ENCODE results near the gene SYTL2. TPM values are rescaled to one million over a fixed set of nuclear protein-coding genes. Genes with fewer than 3 reads are reported as not detected.

The SYTL2 gene
- total RNA-seq, 2 experiments from 2014 or later, result 9.5 to 11.2 TPM

DNA sequence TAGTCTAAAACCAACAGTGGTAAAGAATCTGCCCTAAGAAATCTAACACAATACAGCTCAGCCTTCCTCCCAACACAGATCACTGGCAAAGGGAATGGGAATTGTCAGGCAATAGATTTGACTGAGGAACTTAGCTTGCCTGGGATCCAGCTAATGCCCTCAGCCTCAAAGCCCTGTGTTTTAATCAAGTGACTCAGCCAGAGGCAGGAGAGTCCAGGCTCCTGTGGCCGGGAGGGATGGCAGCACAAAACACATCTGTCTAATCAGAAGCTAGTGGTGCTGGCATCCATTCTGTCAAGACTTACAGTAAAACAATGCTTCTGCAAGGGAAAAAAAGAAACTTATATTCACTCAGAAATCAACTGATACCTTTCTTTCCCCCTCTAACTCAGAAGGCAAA lies 5.6 kb downstream of the SYTL2 start:
- TF ChIP-seq, protein P1, sequence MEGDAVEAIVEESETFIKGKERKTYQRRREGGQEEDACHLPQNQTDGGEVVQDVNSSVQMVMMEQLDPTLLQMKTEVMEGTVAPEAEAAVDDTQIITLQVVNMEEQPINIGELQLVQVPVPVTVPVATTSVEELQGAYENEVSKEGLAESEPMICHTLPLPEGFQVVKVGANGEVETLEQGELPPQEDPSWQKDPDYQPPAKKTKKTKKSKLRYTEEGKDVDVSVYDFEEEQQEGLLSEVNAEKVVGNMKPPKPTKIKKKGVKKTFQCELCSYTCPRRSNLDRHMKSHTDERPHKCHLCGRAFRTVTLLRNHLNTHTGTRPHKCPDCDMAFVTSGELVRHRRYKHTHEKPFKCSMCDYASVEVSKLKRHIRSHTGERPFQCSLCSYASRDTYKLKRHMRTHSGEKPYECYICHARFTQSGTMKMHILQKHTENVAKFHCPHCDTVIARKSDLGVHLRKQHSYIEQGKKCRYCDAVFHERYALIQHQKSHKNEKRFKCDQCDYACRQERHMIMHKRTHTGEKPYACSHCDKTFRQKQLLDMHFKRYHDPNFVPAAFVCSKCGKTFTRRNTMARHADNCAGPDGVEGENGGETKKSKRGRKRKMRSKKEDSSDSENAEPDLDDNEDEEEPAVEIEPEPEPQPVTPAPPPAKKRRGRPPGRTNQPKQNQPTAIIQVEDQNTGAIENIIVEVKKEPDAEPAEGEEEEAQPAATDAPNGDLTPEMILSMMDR (IDR thresholded peaks at IDR 0.05), result no peak
- DNase-seq (no peak), ATAC-seq (no peak)
- no peaks in the 10 kb centered on the region for H3K9me3 Mint-ChIP-seq
- ChIA-PET POLR2A (no interaction called here), CTCF (interaction anchor here (0.9 to 1.1 kb wide), 3 partner anchors 61 to 110 kb away, joined by 3 read pairs; no protein-coding TSS in a partner anchor)
- no peak overlapping the region for H3K4me3 Mint-ChIP-seq
- H3K4me1 Mint-ChIP-seq (ENCODE audit: low read depth), result peaks cover 29% of the 10 kb centered on the region
- no peak overlapping the region for H3K27ac Mint-ChIP-seq
- no peaks in the 10 kb centered on the region for H3K36me3 Mint-ChIP-seq (ENCODE audit: low read depth)
- intact Hi-C loops (cut with micrococcal nuclease), result no loop called here
- no peaks in the 10 kb centered on the region for H3K27me3 Mint-ChIP-seq

DNA sequence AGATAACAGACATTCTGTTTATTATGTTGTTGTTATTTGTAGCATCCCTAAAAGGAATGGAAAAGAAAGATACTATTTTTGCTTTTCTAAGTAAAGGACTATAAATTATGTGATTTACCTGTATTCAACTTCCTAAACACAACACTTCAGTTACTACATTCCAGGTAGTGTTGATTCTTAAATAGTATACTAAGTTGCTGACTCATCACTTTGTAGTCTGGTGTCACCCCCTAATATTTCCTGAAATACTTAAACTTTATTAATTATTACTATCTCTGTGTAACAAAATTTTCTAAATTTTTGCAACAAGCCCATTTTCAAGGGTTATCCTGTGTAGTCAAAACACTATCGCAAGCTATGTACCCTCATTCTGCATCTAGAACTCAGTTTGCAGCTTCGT lies 7.0 kb downstream of the SYTL2 start:
- H3K4me3 Mint-ChIP-seq, result no peak overlapping the region
- CTCF ChIA-PET, result no interaction called here
- TF ChIP-seq, protein P1 (IDR thresholded peaks at IDR 0.05), result no peak
- POLR2A ChIA-PET, result no interaction called here
- no peaks in the 10 kb centered on the region for H3K9me3 Mint-ChIP-seq
- no peak overlapping the region for H3K27ac Mint-ChIP-seq
- no peaks in the 10 kb centered on the region for H3K36me3 Mint-ChIP-seq (ENCODE audit: low read depth)
- peaks cover 23% of the 10 kb centered on the region for H3K4me1 Mint-ChIP-seq (ENCODE audit: low read depth)
- intact Hi-C loops (cut with micrococcal nuclease), result no loop called here
- DNase-seq (no peak), ATAC-seq (no peak)
- H3K27me3 Mint-ChIP-seq, result no peaks in the 10 kb centered on the region

GRCh38 chr11:85803303-85803702 lies 7.6 kb downstream of the SYTL2 start:
- Mint-ChIP-seq H3K27me3 (no peaks in the 10 kb centered on the region), H3K27ac (no peak overlapping the region), H3K4me1 (ENCODE audit: low read depth) (peaks cover 20% of the 10 kb centered on the region), H3K36me3 (ENCODE audit: low read depth) (no peaks in the 10 kb centered on the region), H3K9me3 (no peaks in the 10 kb centered on the region), H3K4me3 (no peak overlapping the region)
- TF ChIP-seq, protein P1 (IDR thresholded peaks at IDR 0.05), result no peak
- DNase-seq (no peak), ATAC-seq (no peak)
- intact Hi-C loops (cut with micrococcal nuclease), result no loop called here
- ChIA-PET POLR2A (no interaction called here), CTCF (no interaction called here)

GRCh38 chr11:85801527-85801926 lies 9.4 kb downstream of the SYTL2 start:
- ATAC-seq, result no peak
- H3K4me3 Mint-ChIP-seq, result no peak overlapping the region

DNA sequence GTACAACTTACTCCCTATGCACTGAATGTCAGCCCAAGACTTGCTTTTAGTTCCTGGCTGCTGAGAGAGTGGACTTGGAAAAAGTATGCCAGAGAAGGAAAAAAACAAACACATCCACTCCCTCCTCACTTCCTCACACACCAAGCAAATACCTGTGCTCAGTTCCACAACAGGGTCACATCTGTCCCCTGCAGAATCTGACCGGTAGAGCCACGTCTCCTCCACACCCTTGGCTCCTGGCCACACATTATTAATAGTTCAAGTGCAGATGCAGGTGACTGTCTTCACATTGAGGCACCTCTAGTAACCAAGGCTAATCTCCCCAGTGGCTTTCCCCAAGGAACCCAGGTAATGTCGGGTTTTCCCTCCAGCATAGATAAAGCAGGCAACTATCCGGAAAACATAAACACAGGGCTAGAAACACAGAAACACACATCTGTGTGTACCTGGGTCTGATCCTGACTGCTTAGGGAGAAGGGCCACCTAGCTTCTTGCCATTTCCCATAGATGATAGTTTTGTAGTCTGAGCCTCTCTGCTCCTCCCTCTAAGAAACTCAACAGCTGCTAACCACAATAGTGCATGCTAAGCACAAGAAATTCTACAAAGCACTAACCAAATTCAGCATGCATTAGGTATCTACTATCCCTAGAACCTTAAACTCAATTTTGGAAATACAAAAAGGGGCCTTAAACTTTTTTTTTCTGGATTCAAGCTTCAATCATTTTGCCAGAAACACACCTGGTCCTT lies 10.2 kb downstream of the SYTL2 start:
- no peaks in the 10 kb centered on the region for H3K9me3 Mint-ChIP-seq
- H3K27ac Mint-ChIP-seq, result no peak overlapping the region
- peaks cover 25% of the 10 kb centered on the region for H3K4me1 Mint-ChIP-seq (ENCODE audit: low read depth)
- ATAC-seq (no peak), DNase-seq (no peak)
- no peaks in the 10 kb centered on the region for H3K27me3 Mint-ChIP-seq
- POLR2A ChIA-PET, result no interaction called here
- intact Hi-C loops (cut with micrococcal nuclease), result no loop called here
- no peaks in the 10 kb centered on the region for H3K36me3 Mint-ChIP-seq (ENCODE audit: low read depth)
- H3K4me3 Mint-ChIP-seq, result no peak overlapping the region
- TF ChIP-seq, protein P1 (IDR thresholded peaks at IDR 0.05), result no peak
- CTCF ChIA-PET, result no interaction called here

More at GRCh38 chr11:85801527-85801926, 9.4 kb downstream of the SYTL2 start:
- Mint-ChIP-seq H3K4me1 (ENCODE audit: low read depth) (peaks cover 20% of the 10 kb centered on the region), H3K9me3 (no peaks in the 10 kb centered on the region), H3K27me3 (no peaks in the 10 kb centered on the region), H3K27ac (no peak overlapping the region), H3K36me3 (ENCODE audit: low read depth) (no peaks in the 10 kb centered on the region)
- TF ChIP-seq, protein P1 (IDR thresholded peaks at IDR 0.05), result no peak
- no peak for DNase-seq
- POLR2A ChIA-PET, result no interaction called here
- intact Hi-C loops (cut with micrococcal nuclease), result no loop called here
- CTCF ChIA-PET, result no interaction called here

All from activated CD8-positive, alpha-beta T cell treated with anti-CD3 and anti-CD28 coated beads for 36 hours (primary cell).